ENCODE data around the gene PRDM8. TPM values are rescaled to one million over a fixed set of nuclear protein-coding genes. Genes with fewer than 3 reads are reported as not detected.

PRDM8 gene
- total and polyA plus RNA-seq, 2 of the 4 experiments (the other 2 are of a cell fraction): 5.7 to 15.8 TPM

- no peak for DNase-seq
- TF ChIP-seq MAFK (IDR thresholded peaks at IDR 0.05; ENCODE audit: low read depth, low read length): no peak
- no peak for TF ChIP-seq RCOR1 (IDR thresholded peaks at IDR 0.05; ENCODE audit: insufficient replicate concordance, low read length)
- TF ChIP-seq BHLHE40 (IDR thresholded peaks at IDR 0.05; ENCODE audit: low read depth, low read length): no peak
- no peak for TF ChIP-seq MXI1 (IDR thresholded peaks at IDR 0.05; ENCODE audit: borderline replicate concordance, low read depth, low read length)
- 0 out of 2 replicates have a peak, but pooled peaks cover 7% of the 10 kb centered on the region for H3K9me1 ChIP-seq (ENCODE audit: insufficient read depth, low read length)
- H3K4me3 ChIP-seq (ENCODE audit: insufficient read depth, low read depth, low read length): no peak overlapping the region
- no peak for ATAC-seq (ENCODE audit: low read depth)
- H3K4me1 ChIP-seq (ENCODE audit: control insufficient read depth, insufficient read depth, low read length): peaks cover 18% of the 10 kb centered on the region
- POLR2A ChIA-PET (ENCODE audit: unreplicated experiment): no interaction called here
- peak overlapping the region; percentile 80; the same call in 1 of the 2 replicates for H3K27ac ChIP-seq (ENCODE audit: insufficient read depth, low read length)
- H3K79me1 ChIP-seq (ENCODE audit: low read depth in 1 of 2, low read length in 2 of 2): peaks cover 19 to 62% of the 10 kb centered on the region in 2 experiments
- H3K9me3 ChIP-seq (ENCODE audit: control insufficient read depth, insufficient read depth, low read length): no peaks in the 10 kb centered on the region
- no peak overlapping the region for H2BK15ac ChIP-seq (ENCODE audit: low read depth, low read length)
- intact Hi-C loops (cut with micrococcal nuclease): loop anchor here (10.0 kb wide), 2 partner anchors 534 to 1144 kb away; no protein-coding TSS in a partner anchor
- no TSS peak for BruUV-seq (replicated peaks)
- in situ Hi-C loops (cut with MboI; ENCODE audit: low sequenced_read_pairs): no loop called here
- peak overlapping the region; percentile 10; the same call in 1 of the 2 replicates for H3K4me2 ChIP-seq (ENCODE audit: low read depth, low read length)
- no peak overlapping the region for H2BK5ac ChIP-seq (ENCODE audit: low read depth, low read length, poor library complexity, severe bottlenecking)
- no peak overlapping the region for H3K23ac ChIP-seq (ENCODE audit: low read depth, low read length)
- H3K9ac ChIP-seq (ENCODE audit: low read depth, low read length): peak overlapping the region; percentile 9; the same call in 1 of the 2 replicates
- H2AFZ ChIP-seq (replicated peaks; ENCODE audit: low read length, poor library complexity): peak overlapping the region; percentile 75
- peak overlapping the region in 1 of 2 experiments; percentile 29; a peak in 1 of 4 replicates for H4K8ac ChIP-seq (ENCODE audit: low read depth in 2 of 2, low read length in 2 of 2)
- dilution Hi-C loops (cut with HindIII; ENCODE audit: low sequenced_read_pairs, unreplicated experiment): no loop called here
- no peak overlapping the region for H3K14ac ChIP-seq (replicated peaks; ENCODE audit: low read depth, low read length)
- H2AK5ac ChIP-seq (ENCODE audit: low read depth, low read length): peak overlapping the region; percentile 30; the same call in 1 of the 2 replicates
- H3K56ac ChIP-seq (ENCODE audit: extremely low read depth, insufficient read depth, low read length): no peak overlapping the region
- no peaks in the 10 kb centered on the region for H3K36me3 ChIP-seq (ENCODE audit: control insufficient read depth, insufficient read depth, low read length)
- no peak overlapping the region; the same call in 1 of the 2 replicates for H2BK120ac ChIP-seq (ENCODE audit: low read depth, low read length)
- H3K18ac ChIP-seq (ENCODE audit: low read depth, low read length): no peak overlapping the region
- H2AK9ac ChIP-seq (replicated peaks; ENCODE audit: low read depth, low read length, poor library complexity): no peak overlapping the region
- no peaks in the 10 kb centered on the region for H3K27me3 ChIP-seq (ENCODE audit: control insufficient read depth, insufficient read depth, low read length)
- no peak overlapping the region for H2BK20ac ChIP-seq (ENCODE audit: low read depth, low read length)
- 61% methylated on average over 9 of the region's 11 CpGs; no CpG with 5 or more reads in 1 of the 2 experiments for WGBS, 2 experiments (ENCODE audit: extremely low coverage in 2 of 2, insufficient read length in 1 of 2)
- H4K91ac ChIP-seq (ENCODE audit: insufficient read depth, low read depth, low read length): peak overlapping the region; percentile 15
- H4K5ac ChIP-seq (ENCODE audit: low read depth, low read length): peak overlapping the region; percentile 4; the same call in 1 of the 2 replicates
- CTCF ChIA-PET: interaction anchor here (1.3 kb wide), 1 partner anchor 14 kb away, joined by 5 read pairs; no protein-coding TSS in a partner anchor
- H3K4ac ChIP-seq (ENCODE audit: low read depth, low read length): no peak overlapping the region
- H4K20me1 ChIP-seq (ENCODE audit: insufficient read depth, low read length): no peaks in the 10 kb centered on the region
Measured at GRCh38 chr4:80188457-80188800, 8.9 kb upstream of the PRDM8 start.
